ENCODE measurements around the gene CEBPZ. TPM values are rescaled to one million over a fixed set of nuclear protein-coding genes. Genes with fewer than 3 reads are reported as not detected.

The CEBPZ gene
- total RNA-seq, 2 experiments from 2014 or later, result 69.2 to 78.6 TPM

DNA sequence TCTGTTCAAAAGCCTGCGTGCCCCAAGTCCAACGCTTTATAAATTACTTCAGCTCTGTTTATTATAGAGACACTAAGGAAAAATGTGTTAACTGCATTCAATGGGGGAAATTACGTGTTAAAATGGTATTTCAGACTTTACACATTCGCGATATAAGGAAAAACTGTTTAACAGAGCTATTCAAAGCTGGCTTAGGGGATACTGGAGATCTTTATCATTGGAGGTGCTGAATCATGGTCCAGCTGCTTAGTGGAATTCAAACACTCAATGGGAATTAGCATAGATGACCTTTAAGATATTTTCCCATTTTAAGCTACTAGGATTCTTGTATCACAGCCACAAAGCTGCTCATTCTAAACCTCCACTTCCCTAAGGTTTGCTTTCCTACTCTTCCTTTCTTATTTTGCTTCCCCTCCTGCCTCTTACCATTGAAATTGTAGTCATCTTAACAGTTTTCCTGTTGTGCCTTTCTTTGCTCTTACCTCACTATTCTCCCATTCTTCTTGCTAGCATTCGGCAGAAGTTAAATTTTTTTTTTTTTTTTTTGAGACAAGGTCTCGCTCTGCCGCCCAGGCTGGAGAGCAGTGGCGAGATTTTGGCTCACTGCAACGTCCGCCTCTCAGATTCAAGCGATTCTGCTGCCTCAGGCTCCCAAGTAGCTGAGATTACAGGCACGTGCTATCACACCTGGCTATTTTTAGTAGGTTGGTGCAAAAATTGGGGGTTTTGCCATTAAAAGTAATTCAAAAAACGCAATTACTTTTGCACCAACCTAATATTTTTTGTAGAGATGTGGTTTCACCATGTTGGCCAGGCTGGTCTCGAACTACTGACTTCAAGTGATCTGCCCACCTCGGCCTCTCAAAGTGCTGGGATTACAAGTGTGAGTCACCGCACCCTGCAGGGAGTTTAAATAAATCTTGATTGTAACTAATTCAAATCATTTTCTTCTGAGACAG lies 49.4 kb downstream of the CEBPZ start:
- Mint-ChIP-seq H3K27me3 (peaks cover 8% of the 10 kb centered on the region), H3K4me1 (ENCODE audit: low read depth) (peaks cover 5% of the 10 kb centered on the region), H3K9me3 (no peaks in the 10 kb centered on the region), H3K4me3 (no peak overlapping the region), H3K36me3 (ENCODE audit: low read depth) (no peaks in the 10 kb centered on the region), H3K27ac (no peak overlapping the region)
- no peak for ATAC-seq
- TF ChIP-seq, protein P1, sequence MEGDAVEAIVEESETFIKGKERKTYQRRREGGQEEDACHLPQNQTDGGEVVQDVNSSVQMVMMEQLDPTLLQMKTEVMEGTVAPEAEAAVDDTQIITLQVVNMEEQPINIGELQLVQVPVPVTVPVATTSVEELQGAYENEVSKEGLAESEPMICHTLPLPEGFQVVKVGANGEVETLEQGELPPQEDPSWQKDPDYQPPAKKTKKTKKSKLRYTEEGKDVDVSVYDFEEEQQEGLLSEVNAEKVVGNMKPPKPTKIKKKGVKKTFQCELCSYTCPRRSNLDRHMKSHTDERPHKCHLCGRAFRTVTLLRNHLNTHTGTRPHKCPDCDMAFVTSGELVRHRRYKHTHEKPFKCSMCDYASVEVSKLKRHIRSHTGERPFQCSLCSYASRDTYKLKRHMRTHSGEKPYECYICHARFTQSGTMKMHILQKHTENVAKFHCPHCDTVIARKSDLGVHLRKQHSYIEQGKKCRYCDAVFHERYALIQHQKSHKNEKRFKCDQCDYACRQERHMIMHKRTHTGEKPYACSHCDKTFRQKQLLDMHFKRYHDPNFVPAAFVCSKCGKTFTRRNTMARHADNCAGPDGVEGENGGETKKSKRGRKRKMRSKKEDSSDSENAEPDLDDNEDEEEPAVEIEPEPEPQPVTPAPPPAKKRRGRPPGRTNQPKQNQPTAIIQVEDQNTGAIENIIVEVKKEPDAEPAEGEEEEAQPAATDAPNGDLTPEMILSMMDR (IDR thresholded peaks at IDR 0.05), result no peak
- ChIA-PET POLR2A (interaction anchor here (0.6 kb wide), 1 partner anchor 167 kb away, joined by 3 read pairs; no protein-coding TSS in a partner anchor), CTCF (interaction anchor here (0.8 to 1.6 kb wide), 3 partner anchors 13 to 214 kb away, joined by 3 to 7 read pairs (median 3); no protein-coding TSS in a partner anchor)
- intact Hi-C loops (cut with micrococcal nuclease), result no loop called here
- no peak for DNase-seq

DNA sequence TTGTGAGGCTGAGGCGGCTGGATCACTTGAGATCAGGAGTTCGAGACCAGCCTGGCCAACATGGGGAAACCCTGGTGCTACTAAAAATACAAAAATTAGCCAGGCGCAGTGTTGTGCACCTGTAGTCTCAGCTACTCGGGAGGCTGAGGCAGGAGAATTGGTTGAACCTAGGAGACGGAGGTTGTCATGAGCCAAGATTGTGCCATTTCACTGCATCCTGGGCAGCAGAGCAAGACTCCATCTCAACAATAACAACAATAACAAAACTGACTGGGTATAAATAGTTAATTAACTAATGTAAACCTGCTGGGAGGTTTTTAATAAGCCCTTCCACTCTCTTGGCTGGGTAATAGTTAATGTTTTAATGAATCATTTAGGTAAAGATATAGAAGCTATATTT lies 50.8 kb downstream of the CEBPZ start:
- no peak for ATAC-seq
- TF ChIP-seq, protein P1 (IDR thresholded peaks at IDR 0.05), result no peak
- no peak for DNase-seq
- peaks cover 5% of the 10 kb centered on the region for H3K4me1 Mint-ChIP-seq (ENCODE audit: low read depth)
- H3K27ac Mint-ChIP-seq, result no peak overlapping the region
- H3K9me3 Mint-ChIP-seq, result no peaks in the 10 kb centered on the region
- H3K36me3 Mint-ChIP-seq (ENCODE audit: low read depth), result no peaks in the 10 kb centered on the region
- POLR2A ChIA-PET, result no interaction called here
- H3K4me3 Mint-ChIP-seq, result no peak overlapping the region
- H3K27me3 Mint-ChIP-seq, result peaks cover 8% of the 10 kb centered on the region
- CTCF ChIA-PET, result interaction anchor here (0.6 to 1.6 kb wide), 4 partner anchors 8 to 55 kb away, joined by 3 to 7 read pairs (median 3); no protein-coding TSS in a partner anchor
- intact Hi-C loops (cut with micrococcal nuclease), result no loop called here

- Mint-ChIP-seq H3K27me3 (peaks cover 8% of the 10 kb centered on the region), H3K9me3 (no peaks in the 10 kb centered on the region), H3K36me3 (ENCODE audit: low read depth) (no peaks in the 10 kb centered on the region), H3K27ac (no peak overlapping the region), H3K4me1 (ENCODE audit: low read depth) (peaks cover 5% of the 10 kb centered on the region), H3K4me3 (no peak overlapping the region)
- no peak for ATAC-seq
- intact Hi-C loops (cut with micrococcal nuclease), result no loop called here
- TF ChIP-seq, protein P1 (IDR thresholded peaks at IDR 0.05), result no peak
- CTCF ChIA-PET, result interaction anchor here (0.6 to 1.6 kb wide), 4 partner anchors 9 to 55 kb away, joined by 3 to 7 read pairs (median 3); no protein-coding TSS in a partner anchor
- POLR2A ChIA-PET, result no interaction called here
- no peak for DNase-seq
These were observed 51.3 kb downstream of the CEBPZ start for GRCh38 chr2:37180006-37180639.

DNA sequence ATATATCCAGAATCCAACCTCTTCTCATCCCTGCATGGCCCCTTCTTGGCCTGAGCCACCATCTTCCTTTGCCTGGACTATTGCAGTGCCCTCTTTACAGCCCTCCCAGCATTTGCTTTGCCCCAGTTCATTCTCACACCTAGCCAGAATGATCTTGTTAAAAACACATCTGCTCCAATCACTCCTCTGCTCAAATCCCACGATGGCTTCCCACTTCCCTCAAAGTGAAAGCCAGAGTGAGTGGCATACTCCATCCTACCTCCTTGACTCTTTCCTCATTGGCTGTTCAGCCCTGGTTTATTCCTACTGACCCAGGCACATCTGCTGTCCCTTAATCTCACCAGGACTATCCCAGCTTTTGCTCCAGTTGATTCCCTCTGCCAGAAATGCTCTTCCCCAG lies 57.7 kb downstream of the CEBPZ start:
- TF ChIP-seq, protein P1 (IDR thresholded peaks at IDR 0.05), result no peak
- intact Hi-C loops (cut with micrococcal nuclease), result no loop called here
- Mint-ChIP-seq H3K36me3 (ENCODE audit: low read depth) (no peaks in the 10 kb centered on the region), H3K9me3 (no peaks in the 10 kb centered on the region), H3K27ac (no peak overlapping the region), H3K4me1 (ENCODE audit: low read depth) (no peaks in the 10 kb centered on the region), H3K27me3 (no peaks in the 10 kb centered on the region), H3K4me3 (no peak overlapping the region)
- ChIA-PET POLR2A (no interaction called here), CTCF (no interaction called here)
- no peak for DNase-seq
- no peak for ATAC-seq

DNA sequence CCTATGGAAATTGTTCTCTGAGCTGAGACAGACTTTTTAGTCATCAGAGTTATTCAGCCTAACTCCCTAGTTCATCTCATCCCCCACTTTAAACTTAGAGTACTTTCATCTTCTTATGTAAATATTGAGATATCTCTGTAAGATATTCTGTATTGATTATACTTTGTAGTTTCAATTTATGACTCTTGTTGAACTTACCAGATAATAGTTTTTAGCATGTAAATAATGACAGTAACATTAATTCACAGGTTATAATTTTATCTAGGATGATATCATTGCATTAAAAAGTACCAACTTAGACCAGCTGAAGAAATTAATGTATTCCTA lies 59.8 kb downstream of the CEBPZ start:
- ChIA-PET CTCF (no interaction called here), POLR2A (no interaction called here)
- no peaks in the 10 kb centered on the region for H3K36me3 Mint-ChIP-seq (ENCODE audit: low read depth)
- H3K4me1 Mint-ChIP-seq (ENCODE audit: low read depth), result no peaks in the 10 kb centered on the region
- TF ChIP-seq, protein P1 (IDR thresholded peaks at IDR 0.05), result no peak
- no peak overlapping the region for H3K4me3 Mint-ChIP-seq
- no peak for ATAC-seq
- no peak overlapping the region for H3K27ac Mint-ChIP-seq
- intact Hi-C loops (cut with micrococcal nuclease), result no loop called here
- H3K9me3 Mint-ChIP-seq, result no peaks in the 10 kb centered on the region
- no peak for DNase-seq
- no peaks in the 10 kb centered on the region for H3K27me3 Mint-ChIP-seq

Data from activated CD8-positive, alpha-beta T cell treated with anti-CD3 and anti-CD28 coated beads for 36 hours (primary cell).